22Rv1 (cell line): ENCODE results near the gene GCHFR.

ENCODE experiments used
- H3K27ac ChIP-seq: fragments of 450-650 bp; 2 replicates; pipeline ENCODE4 v1.5.1; 2017
- ZFX ChIP-seq: fragments of 450-650 bp; IDR thresholded peaks from 2 replicates; pipeline ENCODE4 v1.6.1; 2017; ENCODE audit warnings: antibody characterized with exemption, borderline replicate concordance
- TF ChIP-seq, protein P1 (sequence below): fragments of 450-650 bp; IDR thresholded peaks from 2 replicates; pipeline ENCODE4 v1.5.1; 2017; ENCODE audit warnings: mild to moderate bottlenecking

Gene GCHFR

DNA sequence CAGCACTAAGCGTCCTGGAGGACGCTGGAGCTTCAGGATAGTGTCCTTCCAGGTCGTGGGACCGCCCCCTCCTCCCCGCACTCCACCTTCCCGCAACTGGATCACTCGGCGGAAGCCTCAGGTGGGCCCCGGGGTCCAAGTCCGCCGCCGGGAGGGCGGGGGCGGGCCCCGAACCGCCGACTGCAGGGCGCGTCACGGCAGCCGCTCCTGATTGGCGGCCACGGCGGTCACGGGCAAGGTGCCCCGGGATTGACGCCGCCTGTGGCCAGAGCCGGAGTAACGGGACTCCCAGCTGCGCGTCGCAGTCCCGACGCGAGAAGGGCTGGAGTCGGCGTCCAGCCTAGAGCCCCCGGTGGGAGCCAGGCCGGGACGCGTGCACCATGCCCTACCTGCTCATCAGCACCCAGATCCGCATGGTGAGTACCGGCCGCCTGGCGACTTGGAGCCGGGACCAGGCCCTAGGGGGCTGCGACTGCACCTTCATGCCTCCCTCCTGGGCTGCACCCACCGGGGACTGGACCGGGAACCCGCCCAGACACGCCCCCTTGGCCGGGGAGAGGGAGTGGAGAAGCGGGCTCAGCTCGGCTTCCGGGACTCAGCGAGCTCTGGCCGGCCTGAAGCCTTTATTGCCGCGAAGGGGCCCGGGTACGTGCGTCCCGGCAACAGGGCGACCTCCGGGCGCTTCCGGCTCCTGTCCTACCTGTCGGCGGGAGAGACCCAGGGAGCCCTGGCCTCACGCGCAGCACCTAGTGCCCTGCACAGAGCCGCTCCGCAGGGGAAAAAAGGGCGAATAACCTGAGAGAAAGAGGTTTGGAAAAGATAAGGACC, at the start of gene GCHFR:
GCHFR (plus strand) TSS at position 268 of the 828 bp plus-strand sequence; CDS start at position 381, 113 bp downstream.
- H3K27ac ChIP-seq, result peak within 1 kb of the TSS; percentile 100
- TF ChIP-seq, protein P1, sequence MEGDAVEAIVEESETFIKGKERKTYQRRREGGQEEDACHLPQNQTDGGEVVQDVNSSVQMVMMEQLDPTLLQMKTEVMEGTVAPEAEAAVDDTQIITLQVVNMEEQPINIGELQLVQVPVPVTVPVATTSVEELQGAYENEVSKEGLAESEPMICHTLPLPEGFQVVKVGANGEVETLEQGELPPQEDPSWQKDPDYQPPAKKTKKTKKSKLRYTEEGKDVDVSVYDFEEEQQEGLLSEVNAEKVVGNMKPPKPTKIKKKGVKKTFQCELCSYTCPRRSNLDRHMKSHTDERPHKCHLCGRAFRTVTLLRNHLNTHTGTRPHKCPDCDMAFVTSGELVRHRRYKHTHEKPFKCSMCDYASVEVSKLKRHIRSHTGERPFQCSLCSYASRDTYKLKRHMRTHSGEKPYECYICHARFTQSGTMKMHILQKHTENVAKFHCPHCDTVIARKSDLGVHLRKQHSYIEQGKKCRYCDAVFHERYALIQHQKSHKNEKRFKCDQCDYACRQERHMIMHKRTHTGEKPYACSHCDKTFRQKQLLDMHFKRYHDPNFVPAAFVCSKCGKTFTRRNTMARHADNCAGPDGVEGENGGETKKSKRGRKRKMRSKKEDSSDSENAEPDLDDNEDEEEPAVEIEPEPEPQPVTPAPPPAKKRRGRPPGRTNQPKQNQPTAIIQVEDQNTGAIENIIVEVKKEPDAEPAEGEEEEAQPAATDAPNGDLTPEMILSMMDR, result peak; percentile 72
- TF ChIP-seq ZFX, result no peak

DNA sequence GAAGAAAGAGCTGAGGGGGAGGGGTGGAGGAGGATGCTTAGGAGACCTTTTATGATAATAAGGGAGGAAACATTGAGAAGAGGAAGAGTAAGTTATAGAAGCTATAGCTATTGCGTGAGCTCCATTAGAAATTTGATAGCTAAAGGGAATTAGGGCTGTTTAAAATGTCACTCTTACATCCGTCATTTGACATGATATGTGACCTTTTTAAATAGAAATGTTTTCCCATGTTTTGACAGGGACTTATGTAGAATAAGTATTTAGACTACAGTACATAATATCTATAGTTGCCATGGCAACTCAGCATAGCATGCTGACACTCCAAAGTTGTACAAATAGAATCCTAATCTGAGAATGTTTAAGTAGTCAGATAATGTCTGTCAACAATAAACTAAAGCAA, 49.7 kb upstream of the GCHFR start:
- TF ChIP-seq, protein P1, result no peak
- TF ChIP-seq ZFX, result no peak
- no peak overlapping the region for H3K27ac ChIP-seq

DNA sequence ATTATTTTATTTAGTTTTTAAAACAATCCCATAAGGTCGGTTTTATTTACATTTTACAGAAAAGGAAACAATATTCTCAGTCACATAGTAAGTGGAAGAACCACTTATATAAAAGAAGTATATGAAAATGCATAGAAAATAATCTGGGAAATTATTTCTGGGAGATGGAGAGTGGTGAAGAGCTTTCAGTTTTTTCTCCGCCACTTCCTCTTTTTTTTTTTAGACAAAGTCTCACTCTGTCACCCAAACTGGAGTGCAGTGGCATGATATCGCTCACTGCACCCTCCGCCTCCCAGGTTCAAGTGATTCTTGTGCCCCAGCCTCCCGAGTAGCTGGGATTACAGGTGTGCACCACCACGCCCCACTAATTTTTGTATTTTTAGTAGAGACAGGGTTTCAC, 47.7 kb upstream of the GCHFR start:
- TF ChIP-seq, protein P1, result no peak
- no peak for TF ChIP-seq ZFX
- H3K27ac ChIP-seq, result no peak overlapping the region

GRCh38 chr15:40721701-40722100, 42.2 kb upstream of the GCHFR start:
- TF ChIP-seq, protein P1, result no peak
- TF ChIP-seq ZFX, result no peak
- no peak overlapping the region for H3K27ac ChIP-seq

- TF ChIP-seq, protein P1, result no peak
- no peak overlapping the region for H3K27ac ChIP-seq
Measured at GRCh38 chr15:40722354-40722753, 41.5 kb upstream of the GCHFR start.

GRCh38 chr15:40722934-40723333, 40.9 kb upstream of the GCHFR start:
- TF ChIP-seq, protein P1, result no peak
- TF ChIP-seq ZFX, result no peak
- H3K27ac ChIP-seq, result no peak overlapping the region

GRCh38 chr15:40723919-40724318, 39.9 kb upstream of the GCHFR start:
- no peak for TF ChIP-seq ZFX
- TF ChIP-seq, protein P1, result no peak
- H3K27ac ChIP-seq, result no peak overlapping the region
